IMR-90 (cell line): ENCODE data around the gene ASPA. TPM values are rescaled to one million over a fixed set of nuclear protein-coding genes. Genes with fewer than 3 reads are reported as not detected.
A peak's percentile ranks its signal among the peaks of the same experiment; 100 is the strongest.

Experiments used
- ATAC-seq: fragments of 200-7000 bp; cut with Tn5 transposase; 2 replicates; pipeline ENCODE4 v1.9.1; 2020; ENCODE audit warnings: low read depth, mild to moderate bottlenecking, moderate library complexity
- BruUV-seq: library from RNA; stranded (reverse); fragments of 400-500 nt; replicated peaks from 2 replicates; lab custom pipeline; 2021; lab: Mats Ljungman, UMichigan
- CTCF ChIA-PET: fragments of 300-600 bp; formaldehyde crosslinking; extraction: SDS; loops from one replicate; lab custom pipeline; 2021; ENCODE audit warnings: antibody characterized with exemption; lab: Yijun Ruan, JAX
- POLR2A ChIA-PET: fragments of 300-600 bp; sonication (Branson Sonifier 250); formaldehyde crosslinking; loops from one replicate; lab custom pipeline; 2022; ENCODE audit warnings: antibody characterized with exemption; ENCODE audit not compliant: unreplicated experiment; lab: Charles Lee
- DNase-seq: peaks from one replicate; pipeline ENCODE4 v3.0.0; 2013
- H2AFZ ChIP-seq: replicated peaks from 2 replicates; pipeline ENCODE3; 2013; ENCODE audit warnings: low read length, mild to moderate bottlenecking; ENCODE audit not compliant: poor library complexity
- H2AK5ac ChIP-seq: 2 replicates; pipeline ENCODE4 v1.6.1; 2013; ENCODE audit warnings: low read depth, low read length, inconsistent platforms
- H2AK9ac ChIP-seq: replicated peaks from 2 replicates; pipeline ENCODE3; 2013; ENCODE audit warnings: mild to moderate bottlenecking, low read depth, low read length, moderate library complexity; ENCODE audit not compliant: poor library complexity
- H2BK120ac ChIP-seq: 2 replicates; pipeline ENCODE4 v1.6.1; 2013; ENCODE audit warnings: low read depth, low read length, inconsistent platforms
- H2BK15ac ChIP-seq: 3 replicates; pipeline ENCODE4 v1.6.1; 2013; ENCODE audit warnings: low read depth, low read length, inconsistent platforms
- H2BK20ac ChIP-seq: 2 replicates; pipeline ENCODE4 v1.6.1; 2013; ENCODE audit warnings: low read depth, mild to moderate bottlenecking, inconsistent platforms, low read length, moderate library complexity
- H2BK5ac ChIP-seq: 2 replicates; pipeline ENCODE4 v1.6.1; 2013; ENCODE audit warnings: mild to moderate bottlenecking, low read depth, low read length, inconsistent platforms; ENCODE audit not compliant: poor library complexity, severe bottlenecking
- H3K14ac ChIP-seq: replicated peaks from 2 replicates; pipeline ENCODE4 v1.6.1; 2013; ENCODE audit warnings: low read depth, low read length, inconsistent platforms
- H3K18ac ChIP-seq: 2 replicates; pipeline ENCODE4 v1.6.1; 2013; ENCODE audit warnings: low read depth, low read length, control low read depth
- H3K23ac ChIP-seq: 2 replicates; pipeline ENCODE4 v1.6.1; 2013; ENCODE audit warnings: low read depth, low read length, inconsistent platforms
- H3K27ac ChIP-seq: 2 replicates; pipeline ENCODE4 v1.5.1; 2013; ENCODE audit warnings: mild to moderate bottlenecking, control low read depth, low read length; ENCODE audit not compliant: insufficient read depth
- H3K27me3 ChIP-seq: 2 replicates; pipeline ENCODE4 v1.6.1; 2013; ENCODE audit warnings: low read length; ENCODE audit not compliant: control insufficient read depth, insufficient read depth
- H3K36me3 ChIP-seq: 2 replicates; pipeline ENCODE4 v1.6.1; 2013; ENCODE audit warnings: low read length, mixed read lengths; ENCODE audit not compliant: control insufficient read depth, insufficient read depth
- H3K4ac ChIP-seq: 2 replicates; pipeline ENCODE4 v1.6.1; 2013; ENCODE audit warnings: low read depth, low read length, inconsistent platforms
- H3K4me1 ChIP-seq: 2 replicates; pipeline ENCODE4 v1.6.1; 2013; ENCODE audit warnings: low read length, mixed read lengths; ENCODE audit not compliant: control insufficient read depth, insufficient read depth
- H3K4me2 ChIP-seq: 2 replicates; pipeline ENCODE4 v1.6.1; 2013; ENCODE audit warnings: low read depth, mild to moderate bottlenecking, control low read depth, low read length, moderate library complexity
- H3K4me3 ChIP-seq: 2 replicates; pipeline ENCODE4 v1.5.1; 2013; ENCODE audit warnings: low read depth, mild to moderate bottlenecking, control low read depth, low read length, moderate library complexity; ENCODE audit not compliant: insufficient read depth
- H3K56ac ChIP-seq: 2 replicates; pipeline ENCODE4 v1.6.1; 2013; ENCODE audit warnings: low read length, inconsistent platforms; ENCODE audit not compliant: insufficient read depth; ENCODE audit errors: extremely low read depth
- H3K79me1 ChIP-seq, 2 experiments: 2 replicates each; pipeline ENCODE4 v1.6.1; 2013; ENCODE audit warnings: low read length in 2 of 2, inconsistent platforms in 1 of 2, low read depth in 1 of 2
- H3K9ac ChIP-seq: 2 replicates; pipeline ENCODE4 v1.6.1; 2013; ENCODE audit warnings: low read depth, low read length, control low read depth
- H3K9me1 ChIP-seq: 2 replicates; pipeline ENCODE4 v1.6.1; 2013; ENCODE audit warnings: low read length, inconsistent platforms; ENCODE audit not compliant: insufficient read depth
- H3K9me3 ChIP-seq: 2 replicates; pipeline ENCODE4 v1.6.1; 2013; ENCODE audit warnings: low read length; ENCODE audit not compliant: control insufficient read depth, insufficient read depth
- H4K20me1 ChIP-seq: 2 replicates; pipeline ENCODE4 v1.6.1; 2013; ENCODE audit warnings: low read length, inconsistent platforms; ENCODE audit not compliant: insufficient read depth
- H4K5ac ChIP-seq: 2 replicates; pipeline ENCODE4 v1.6.1; 2013; ENCODE audit warnings: mild to moderate bottlenecking, low read depth, low read length, control low read depth
- H4K8ac ChIP-seq, 2 experiments: 2 replicates each; pipeline ENCODE4 v1.6.1; 2013; ENCODE audit warnings: low read depth in 2 of 2, low read length in 2 of 2, control low read depth in 1 of 2, inconsistent platforms in 1 of 2
- H4K91ac ChIP-seq: 2 replicates; pipeline ENCODE4 v1.6.1; 2013; ENCODE audit warnings: low read depth, low read length, inconsistent platforms; ENCODE audit not compliant: insufficient read depth
- CEBPB ChIP-seq: IDR thresholded peaks from 2 replicates; pipeline ENCODE4 v1.6.1; 2012; ENCODE audit warnings: low read depth, low read length, improper control_type of control experiment
- CTCF ChIP-seq: conservative IDR thresholded peaks from 2 replicates; pipeline ENCODE4 v1.5.1; 2012; ENCODE audit warnings: mild to moderate bottlenecking, low read depth, low read length, improper control_type of control experiment
- MXI1 ChIP-seq: IDR thresholded peaks from 2 replicates; pipeline ENCODE4 v1.6.1; 2012; ENCODE audit warnings: low read depth, mild to moderate bottlenecking, low read length, moderate library complexity, borderline replicate concordance
- USF2 ChIP-seq: fragments of 150-350 bp; IDR thresholded peaks from 2 replicates; pipeline ENCODE4 v1.6.1; 2017; ENCODE audit warnings: mild to moderate bottlenecking, antibody characterized with exemption, low read length, low read depth
- WGBS, 2 experiments: methylation state at CpG; one replicate each; pipeline versions ENCODE4 v1.1.5 to v1.1.7; 2013; ENCODE audit warnings: missing lambda C conversion rate in 2 of 2; ENCODE audit not compliant: insufficient read length in 1 of 2; ENCODE audit errors: extremely low coverage in 2 of 2; 5-methylcytosine and 5-hydroxymethylcytosine counted together
- dilution Hi-C: fragments of 300-500 bp; cut with HindIII; formaldehyde crosslinking; loops from one replicate; pipeline ENCODE4 v1.14.3; 2018; ENCODE audit warnings: low sequenced_read_pairs; ENCODE audit not compliant: unreplicated experiment
- in situ Hi-C: fragments of 300-500 bp; cut with MboI; formaldehyde crosslinking; loops from 3 replicates; pipeline ENCODE4 v1.14.3; 2019; ENCODE audit warnings: low sequenced_read_pairs, inconsistent platforms, mixed read lengths
- intact Hi-C: fragments of 100-400 bp; cut with micrococcal nuclease; formaldehyde crosslinking; loops from 2 replicates; pipeline ENCODE4 v1.10.0; 2022
- polyA plus RNA-seq, 3 experiments: library from polyadenylated mRNA; depleted of rRNA; stranded (reverse); fragments of >200 nt; gene quantifications; 2 replicates each; pipeline ENCODE4 v1.2.3, GENCODE V29; 2012; ENCODE audit warnings: low replicate concordance in 1 of 3
- total RNA-seq: library from RNA; depleted of rRNA; stranded (reverse); fragments of >200 nt; gene quantifications from 2 replicates; pipeline ENCODE4 v1.2.3, GENCODE V29; 2012

ASPA gene
- total and polyA plus RNA-seq, 2 of the 4 experiments (the other 2 are of a cell fraction) = 0.02 TPM; not detected in 1

GRCh38 chr17:3532859-3533142, 57.0 kb downstream of the ASPA start:
- no peak overlapping the region for H3K27ac ChIP-seq
- H3K14ac ChIP-seq = no peak overlapping the region
- no peak overlapping the region for H2BK20ac ChIP-seq
- no peak overlapping the region for H3K4ac ChIP-seq
- no peaks in the 10 kb centered on the region for H3K9me1 ChIP-seq
- intact Hi-C loops (no loop called here), dilution Hi-C loops (no loop called here), in situ Hi-C loops (no loop called here)
- BruUV-seq = no TSS peak
- no peak overlapping the region for H3K9ac ChIP-seq
- no peak overlapping the region for H3K4me3 ChIP-seq
- whole genome bisulfite sequencing, 2 experiments = 85% methylated on average over 5 of the region's 10 CpGs; no CpG with 5 or more reads in 1 of the 2 experiments
- H3K79me1 ChIP-seq = no peaks in the 10 kb centered on the region
- no peaks in the 10 kb centered on the region for H3K9me3 ChIP-seq
- H2AK5ac ChIP-seq = no peak overlapping the region
- no peak for ATAC-seq
- no peak overlapping the region for H3K23ac ChIP-seq
- no peaks in the 10 kb centered on the region for H3K36me3 ChIP-seq
- H3K56ac ChIP-seq = no peak overlapping the region
- H4K91ac ChIP-seq = no peak overlapping the region
- H3K4me1 ChIP-seq = peaks cover 3% of the 10 kb centered on the region; the same call in 1 of the 2 replicates
- no peak overlapping the region for H4K5ac ChIP-seq
- H2BK120ac ChIP-seq = no peak overlapping the region
- H3K18ac ChIP-seq = no peak overlapping the region
- no peaks in the 10 kb centered on the region for H4K20me1 ChIP-seq
- no peak for DNase-seq
- TF ChIP-seq MXI1 = no peak
- no peak for TF ChIP-seq CEBPB
- no peak for TF ChIP-seq USF2
- no peak for TF ChIP-seq CTCF
- POLR2A ChIA-PET = no interaction called here
- H2AK9ac ChIP-seq = no peak overlapping the region
- H2BK5ac ChIP-seq = no peak overlapping the region
- H2AFZ ChIP-seq = peak overlapping the region; percentile 43
- no peak overlapping the region for H2BK15ac ChIP-seq
- H4K8ac ChIP-seq = no peak overlapping the region
- no peaks in the 10 kb centered on the region for H3K27me3 ChIP-seq
- CTCF ChIA-PET = no interaction called here
- no peak overlapping the region for H3K4me2 ChIP-seq
